NCI-H2081 treated with DMSO at 0.1 percent for 48 hours (cell line): Measurements from ENCODE around the gene RPP30.

Source experiments
- DNase-seq: peaks from one replicate; lab custom pipeline; 2025; lab: John Stamatoyannopoulos, UW

The RPP30 gene

DNA sequence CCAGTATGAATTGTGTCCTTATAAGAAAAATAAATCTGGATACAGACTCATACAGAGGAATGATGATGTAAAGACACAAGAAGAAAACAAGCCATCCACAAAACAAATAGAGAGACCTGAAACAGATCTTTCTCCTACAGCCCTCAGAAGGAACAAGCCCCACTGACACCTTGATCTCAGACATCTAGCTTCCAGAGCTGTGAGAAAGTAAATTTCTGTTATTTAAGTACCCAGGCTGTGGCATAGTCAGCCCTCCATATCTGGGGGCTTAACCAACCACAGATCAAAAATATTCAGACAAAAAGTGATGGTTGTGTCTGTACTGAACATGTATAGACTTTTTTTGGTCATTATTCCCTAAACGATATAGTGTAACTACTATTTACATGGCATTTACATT, 73.0 kb downstream of the RPP30 start:
- DNase-seq = no peak

DNA sequence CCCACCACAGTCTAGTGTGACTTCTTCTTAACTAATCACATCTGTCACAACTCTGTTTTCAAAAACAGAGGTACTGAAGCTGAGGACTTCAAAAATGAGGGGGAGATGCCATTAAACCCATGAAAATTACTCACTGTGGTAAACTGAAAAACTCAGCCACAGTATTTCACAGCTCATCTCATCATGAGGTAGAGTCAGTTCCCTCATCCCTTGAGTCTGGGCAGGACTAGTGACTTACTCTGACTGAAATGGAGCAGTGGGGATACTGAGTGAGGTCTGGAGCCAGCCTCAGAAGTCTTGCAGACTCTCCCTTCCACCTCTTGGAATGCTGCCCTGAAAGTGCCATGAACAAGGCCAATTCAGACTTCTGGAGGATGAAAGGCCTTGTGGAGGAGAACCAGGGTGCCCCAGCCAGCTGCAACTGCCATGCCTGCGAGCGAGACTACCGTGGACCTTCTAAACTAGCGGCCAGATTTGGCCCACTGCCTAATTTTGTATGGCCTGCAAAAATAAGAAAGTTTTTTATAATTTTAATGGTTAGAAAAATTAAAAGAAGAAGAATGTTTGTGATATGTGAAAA, 73.8 kb downstream of the RPP30 start:
- no peak for DNase-seq

DNA sequence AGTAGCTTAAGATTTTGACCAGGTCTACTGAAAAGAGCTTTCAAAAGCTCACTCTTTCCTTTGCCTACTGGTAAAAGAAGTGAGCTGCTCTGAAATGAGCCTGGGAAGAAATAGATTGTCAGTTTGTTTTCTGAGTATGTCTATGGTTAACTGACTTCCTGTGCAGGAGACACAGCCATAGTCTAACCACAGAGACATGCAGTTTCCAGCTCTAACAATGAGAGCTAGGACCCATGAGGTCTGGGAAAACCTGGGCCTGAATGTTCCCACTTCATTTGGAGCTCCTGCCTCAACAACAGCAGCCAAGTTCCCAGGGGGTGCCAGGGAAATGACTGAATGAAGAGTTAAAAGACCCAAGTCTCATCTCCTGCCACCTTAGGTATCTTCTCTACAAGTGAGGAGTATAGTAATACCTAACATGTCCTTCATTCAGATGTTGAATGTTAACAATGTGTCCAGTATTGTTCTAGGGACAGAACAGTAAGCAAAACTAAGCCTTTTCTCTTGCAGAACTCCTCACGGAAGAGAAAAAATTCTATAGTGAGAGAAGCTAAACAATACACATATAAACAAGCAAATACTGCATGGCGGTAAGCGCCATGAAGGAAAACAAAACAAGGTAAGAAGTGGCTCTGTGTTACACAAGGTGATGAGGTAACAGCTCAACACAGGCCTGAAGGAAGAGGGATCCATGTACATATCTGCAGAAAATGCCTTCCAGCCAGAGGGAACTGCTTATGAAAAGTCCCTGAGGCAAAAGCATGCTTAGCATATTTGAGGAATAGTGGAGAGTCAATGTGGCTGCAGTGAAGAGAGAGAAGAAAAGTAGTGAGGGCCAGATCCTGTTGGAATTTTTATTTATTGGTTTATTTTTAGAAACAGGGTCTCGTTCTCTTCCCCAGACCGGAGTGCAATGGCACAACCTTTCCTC, 75.5 kb downstream of the RPP30 start:
- no peak for DNase-seq
